GM18526 (cell line): Measurements from ENCODE around the gene GRK5.

Source experiments
- POLR2A ChIP-seq: IDR thresholded peaks from 3 replicates; pipeline ENCODE4 v1.6.1; 2011; ENCODE audit not compliant: insufficient read length; ENCODE audit errors: extremely low read depth

Gene GRK5

DNA sequence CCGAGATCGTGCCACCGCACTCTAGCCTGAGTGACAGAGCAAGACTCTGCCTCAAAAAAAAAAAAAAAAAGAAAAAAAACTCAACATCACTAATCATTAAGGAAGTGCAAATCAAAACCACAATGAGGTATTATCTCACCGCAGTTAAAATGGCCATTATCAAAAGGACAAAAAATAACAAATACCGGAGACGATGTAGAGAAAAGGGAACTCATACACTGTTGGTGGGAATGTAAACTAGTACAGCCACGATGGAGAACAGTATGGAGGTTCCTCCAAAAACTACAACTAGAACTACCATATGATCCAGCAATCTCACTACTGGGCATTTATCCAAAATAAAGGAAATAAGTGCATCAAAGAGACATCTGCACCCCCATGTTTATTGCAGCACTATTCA, 24.3 kb downstream of the GRK5 start:
- TF ChIP-seq POLR2A, result no peak

DNA sequence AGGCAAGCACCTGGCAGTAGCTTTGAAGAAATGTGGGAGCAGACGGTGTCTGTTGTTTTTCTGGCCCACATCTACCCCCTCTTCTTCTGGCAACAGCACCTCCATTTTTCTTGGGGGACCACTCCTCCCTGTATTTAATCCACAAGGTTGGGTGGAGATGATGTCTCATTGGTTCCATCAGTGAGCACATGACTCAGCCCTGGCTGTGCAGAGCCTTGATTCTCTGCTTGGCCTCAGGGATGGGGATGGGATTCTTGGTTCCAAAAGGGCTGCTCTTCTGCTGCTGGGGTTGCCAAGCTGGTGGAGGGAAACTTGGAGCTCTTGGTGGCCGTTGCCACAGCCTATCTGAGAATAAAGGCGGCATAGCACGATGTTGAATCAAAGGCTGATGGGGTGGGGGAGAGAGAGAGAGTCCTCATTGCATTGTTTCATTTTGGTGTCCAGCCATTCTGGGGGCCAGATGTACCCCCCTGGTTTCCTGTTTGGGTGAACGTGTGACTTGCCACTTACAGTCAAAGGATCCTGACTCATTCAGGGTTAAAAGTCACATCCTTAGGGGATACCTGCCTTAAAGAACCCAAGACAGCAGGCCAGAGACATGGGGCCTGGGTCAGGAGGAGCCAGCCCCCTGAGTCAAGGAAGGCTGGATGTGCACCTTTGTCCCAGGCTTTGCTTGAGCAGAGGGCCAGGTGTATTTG, 25.9 kb downstream of the GRK5 start:
- no peak for TF ChIP-seq POLR2A

DNA sequence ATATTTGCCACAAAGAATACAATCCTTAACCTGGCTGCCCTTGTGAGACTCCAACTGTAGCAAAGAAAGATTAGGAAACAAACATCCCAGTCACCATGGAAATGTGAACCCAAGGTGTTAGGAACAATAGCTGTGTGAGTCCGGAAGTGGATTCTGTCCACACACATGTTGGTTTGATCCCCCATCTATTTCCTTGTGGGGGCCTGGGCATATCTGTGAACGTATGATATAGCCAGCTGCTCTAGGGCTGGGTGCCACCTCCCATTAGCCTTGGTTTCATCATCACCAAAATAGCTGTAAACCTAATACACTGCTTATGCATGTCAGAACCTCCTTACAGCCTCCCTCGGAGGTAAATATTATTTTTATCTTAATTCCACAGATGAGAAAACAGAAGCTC, 26.4 kb downstream of the GRK5 start:
- TF ChIP-seq POLR2A, result no peak

GRCh38 chr10:119235356-119235755, 28.0 kb downstream of the GRK5 start:
- TF ChIP-seq POLR2A, result no peak

GRCh38 chr10:119237722-119238436, 30.5 kb downstream of the GRK5 start:
- no peak for TF ChIP-seq POLR2A

GRCh38 chr10:119238577-119238976, 31.2 kb downstream of the GRK5 start:
- no peak for TF ChIP-seq POLR2A

DNA sequence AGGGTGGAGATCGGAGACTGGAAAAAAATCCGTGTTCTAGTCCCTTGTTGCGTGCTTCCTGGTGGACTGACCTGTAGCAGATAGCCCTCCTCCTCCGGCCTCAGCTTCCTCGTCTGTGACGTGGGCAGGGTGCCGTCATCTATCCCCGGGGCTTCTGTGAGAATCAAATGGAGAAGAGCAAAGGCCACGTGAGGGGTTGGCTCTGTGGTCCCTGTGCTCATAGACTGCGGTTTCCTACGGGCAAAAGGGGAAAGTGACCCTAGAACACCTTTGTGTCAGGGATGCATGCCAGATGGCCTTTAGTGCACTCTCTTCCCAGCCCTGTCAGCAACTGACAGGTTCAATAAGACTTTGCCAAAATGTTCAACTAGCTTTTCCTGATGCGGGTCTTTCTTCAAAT, 33.7 kb downstream of the GRK5 start:
- TF ChIP-seq POLR2A, result no peak

DNA sequence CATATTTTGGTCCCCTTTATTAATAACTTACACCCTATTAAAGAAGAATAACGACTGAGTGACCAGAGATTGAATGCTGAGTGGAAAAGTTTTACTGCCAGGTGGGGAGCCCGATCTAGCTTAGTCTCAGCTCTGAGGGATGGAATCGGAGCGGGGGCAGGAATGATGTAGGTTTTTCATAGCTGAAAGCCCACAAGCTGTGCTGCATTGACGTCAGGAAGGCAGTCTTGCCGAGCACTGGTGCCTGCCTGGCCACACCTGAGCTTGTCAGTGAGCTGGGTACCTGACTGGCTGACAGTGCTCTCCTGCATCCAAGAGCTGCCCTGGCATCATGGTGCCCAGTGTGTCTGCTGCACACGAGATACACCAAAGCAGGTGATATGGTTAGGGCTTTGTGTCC, 34.8 kb downstream of the GRK5 start:
- TF ChIP-seq POLR2A, result no peak

- no peak for TF ChIP-seq POLR2A
Observed at GRCh38 chr10:119243488-119243887, 36.1 kb downstream of the GRK5 start.

DNA sequence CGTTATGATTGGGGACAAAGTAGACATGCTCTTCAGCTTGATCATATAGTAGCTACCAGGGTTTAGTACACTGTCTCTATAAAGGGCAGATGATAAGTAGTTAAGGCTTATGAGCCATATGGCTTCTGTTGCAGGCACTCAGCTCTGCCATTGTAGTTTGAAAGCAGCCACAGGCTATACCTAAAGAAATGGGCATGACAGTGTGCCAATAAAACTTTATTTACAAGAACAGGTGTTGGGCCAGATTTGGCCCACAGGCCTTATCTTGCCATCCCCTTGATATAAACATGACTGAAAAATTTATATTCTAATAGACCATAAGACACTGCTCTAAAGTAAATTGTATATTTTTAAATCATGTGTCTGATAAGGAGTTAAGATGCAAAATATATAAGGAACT, 36.6 kb downstream of the GRK5 start:
- no peak for TF ChIP-seq POLR2A

- TF ChIP-seq POLR2A, result no peak
Observed at GRCh38 chr10:119245272-119245671, 37.9 kb downstream of the GRK5 start.

DNA sequence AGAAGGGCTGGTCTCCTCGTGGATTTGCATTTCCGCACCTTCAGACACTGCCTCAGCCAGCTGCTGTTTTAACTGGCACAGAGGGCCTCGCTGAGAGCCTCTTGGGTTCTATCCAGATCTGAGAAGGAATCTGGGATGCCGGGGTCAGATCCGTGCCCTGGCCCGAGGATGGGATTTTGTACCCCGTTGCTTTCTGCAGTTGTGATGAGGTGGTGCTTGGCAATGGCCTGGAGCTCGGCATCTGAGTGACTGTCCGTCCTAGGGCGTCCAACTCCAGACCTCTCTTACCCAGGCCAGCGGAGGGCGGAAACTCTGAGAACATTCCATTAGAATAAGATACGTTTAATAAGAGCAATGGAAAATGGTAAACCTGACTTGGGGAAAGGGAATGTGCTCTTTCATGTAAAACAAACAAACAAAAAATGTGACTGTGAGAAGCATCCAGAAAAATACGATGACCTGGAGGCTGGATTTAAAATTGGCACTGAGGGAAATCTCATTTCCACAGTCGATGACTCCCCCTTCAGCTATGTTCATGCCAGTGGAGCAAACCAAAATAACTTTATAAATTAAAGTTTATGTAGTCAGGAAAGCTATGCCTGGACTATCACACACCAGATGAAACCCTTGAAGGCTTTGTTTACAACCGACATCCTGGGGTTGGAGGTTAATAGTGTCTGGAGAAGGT, 39.6 kb downstream of the GRK5 start:
- no peak for TF ChIP-seq POLR2A

GRCh38 chr10:119247550-119247894, 40.2 kb downstream of the GRK5 start:
- no peak for TF ChIP-seq POLR2A

DNA sequence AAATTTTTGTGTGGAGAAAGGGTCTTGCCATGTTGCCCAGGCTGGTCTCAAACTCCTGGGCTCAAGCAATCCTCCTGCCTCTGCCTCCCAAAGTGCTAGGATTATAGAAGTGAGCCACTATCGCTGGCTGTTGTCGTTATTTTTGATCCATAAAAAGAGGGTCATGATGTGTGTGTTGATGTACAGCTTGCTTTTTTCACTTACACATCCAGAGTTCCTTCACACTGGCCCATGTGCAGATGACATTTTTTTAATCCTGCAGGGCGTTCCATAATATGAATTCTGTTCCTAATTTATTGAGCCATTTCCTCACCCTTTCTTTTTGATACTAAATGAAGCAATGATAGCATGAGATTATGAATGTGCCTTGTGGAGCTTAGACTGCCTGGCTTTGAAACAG, 40.8 kb downstream of the GRK5 start:
- no peak for TF ChIP-seq POLR2A

GRCh38 chr10:119248681-119249080, 41.3 kb downstream of the GRK5 start:
- no peak for TF ChIP-seq POLR2A

DNA sequence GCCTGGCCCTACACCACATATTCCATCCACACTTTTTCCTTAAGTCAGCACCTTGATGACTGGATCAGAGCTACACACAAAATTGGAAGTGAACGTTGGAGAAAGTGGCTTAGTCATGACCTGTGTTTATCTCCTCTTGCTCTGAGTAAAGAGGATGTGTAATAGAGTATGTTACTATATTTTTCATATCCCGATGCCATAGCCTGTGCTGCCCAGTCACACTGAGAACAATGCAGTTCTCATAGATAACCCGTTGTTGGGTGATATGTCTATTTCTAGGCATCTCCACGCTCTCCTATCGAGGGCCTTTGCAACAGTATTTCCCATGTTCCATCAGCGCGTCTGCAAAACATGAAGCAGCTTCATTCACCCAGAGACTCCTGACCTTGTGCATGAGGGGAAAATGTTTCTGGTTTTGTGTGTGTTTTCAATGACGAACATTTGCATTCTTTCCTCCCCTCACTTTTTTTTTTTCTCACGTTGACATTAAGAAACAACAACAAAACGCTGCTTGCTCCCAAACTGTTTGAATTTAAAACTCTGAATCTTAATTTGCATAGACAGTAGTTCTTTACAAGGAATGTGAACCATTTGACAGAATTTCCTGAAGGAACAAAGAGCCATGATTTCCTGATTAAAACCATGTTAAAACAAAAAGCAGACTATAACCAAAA, 43.4 kb downstream of the GRK5 start:
- TF ChIP-seq POLR2A, result no peak
